Osteoblast (primary cell): ENCODE measurements around the gene FLACC1. TPM values are rescaled to one million over a fixed set of nuclear protein-coding genes. Genes with fewer than 3 reads are reported as not detected.

Source experiments
- DNase-seq: peaks from one replicate; pipeline ENCODE4 v3.0.0; 2011; ENCODE audit warnings: low spot score, mixed read lengths; ENCODE audit not compliant: insufficient read length; ENCODE audit errors: missing footprints
- H2AFZ ChIP-seq: 2 replicates; pipeline ENCODE4 v1.6.0; 2011; ENCODE audit warnings: mild to moderate bottlenecking, low read length
- H3K27ac ChIP-seq: 2 replicates; pipeline ENCODE4 v1.5.1; 2011; ENCODE audit warnings: mild to moderate bottlenecking, low read depth, low read length, moderate library complexity
- H3K27me3 ChIP-seq: 2 replicates; pipeline ENCODE4 v1.6.0; 2012; ENCODE audit warnings: mild to moderate bottlenecking, control low read depth, inconsistent platforms, low read length, moderate library complexity; ENCODE audit not compliant: insufficient read depth
- H3K36me3 ChIP-seq: 2 replicates; pipeline ENCODE4 v1.5.1; 2011; ENCODE audit warnings: mild to moderate bottlenecking, low read length, control low read depth, moderate library complexity; ENCODE audit not compliant: insufficient read depth
- H3K4me1 ChIP-seq: 2 replicates; pipeline ENCODE4 v1.5.1; 2011; ENCODE audit warnings: mild to moderate bottlenecking, low read length, control low read depth, moderate library complexity; ENCODE audit not compliant: insufficient read depth
- H3K4me2 ChIP-seq: 2 replicates; pipeline ENCODE4 v1.6.0; 2011; ENCODE audit warnings: mild to moderate bottlenecking, low read length; ENCODE audit not compliant: insufficient read depth
- H3K4me3 ChIP-seq: fragments of 200-600 bp; sonication (generic); 3 replicates; pipeline ENCODE4 v1.5.1; 2012; ENCODE audit warnings: mild to moderate bottlenecking, low read length, inconsistent platforms; ENCODE audit not compliant: insufficient read depth
- H3K79me2 ChIP-seq: 2 replicates; pipeline ENCODE4 v1.6.0; 2012; ENCODE audit warnings: mild to moderate bottlenecking, low read length, control low read depth, inconsistent platforms; ENCODE audit not compliant: insufficient read depth
- H3K9me3 ChIP-seq: 2 replicates; pipeline ENCODE4 v1.5.1; 2011; ENCODE audit warnings: low read depth, low read length, control low read depth
- H4K20me1 ChIP-seq: 2 replicates; pipeline ENCODE4 v1.6.0; 2012; ENCODE audit warnings: mild to moderate bottlenecking, low read length, control low read depth; ENCODE audit not compliant: insufficient read depth
- total RNA-seq: library from RNA; depleted of rRNA; stranded (reverse); fragments of >200 nt; gene quantifications from 2 replicates; pipeline ENCODE4 v1.2.3, GENCODE V29; 2012
- TF ChIP-seq, protein P1 (sequence below): IDR thresholded peaks from 2 replicates; pipeline ENCODE4 v1.5.1; 2011; ENCODE audit warnings: mild to moderate bottlenecking, low read depth, low read length, moderate library complexity; ENCODE audit errors: extremely low read depth

FLACC1 gene
- total RNA-seq, 1 donor = 0.72 TPM

DNA sequence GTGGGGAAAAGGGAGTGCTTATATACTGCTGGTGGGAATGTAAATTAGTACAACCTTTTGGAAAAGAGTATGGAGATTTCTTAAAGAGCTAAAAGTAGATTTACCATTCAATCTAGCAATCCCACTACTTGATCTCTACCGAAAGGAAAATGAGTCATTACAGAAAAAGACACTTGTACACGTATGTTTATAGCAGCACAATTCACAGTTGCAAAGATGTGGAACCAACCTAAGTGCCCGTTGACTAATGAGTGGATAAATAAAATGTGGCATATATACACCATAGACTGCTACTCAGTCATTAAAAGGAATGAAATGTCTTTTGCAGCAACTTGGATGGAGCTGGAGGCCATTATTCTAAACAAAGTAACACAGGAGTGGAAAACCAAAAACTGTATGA is 29.5 kb downstream of the FLACC1 start:
- Histone ChIP-seq H2AFZ (no peak overlapping the region), H3K27me3 (no peaks in the 10 kb centered on the region), H3K79me2 (no peaks in the 10 kb centered on the region), H3K4me1 (no peaks in the 10 kb centered on the region), H3K27ac (no peak overlapping the region), H3K36me3 (no peaks in the 10 kb centered on the region), H3K9me3 (no peaks in the 10 kb centered on the region), H3K4me2 (no peak overlapping the region), H4K20me1 (no peaks in the 10 kb centered on the region), H3K4me3 (no peak overlapping the region)
- no peak for DNase-seq
- TF ChIP-seq, protein P1, sequence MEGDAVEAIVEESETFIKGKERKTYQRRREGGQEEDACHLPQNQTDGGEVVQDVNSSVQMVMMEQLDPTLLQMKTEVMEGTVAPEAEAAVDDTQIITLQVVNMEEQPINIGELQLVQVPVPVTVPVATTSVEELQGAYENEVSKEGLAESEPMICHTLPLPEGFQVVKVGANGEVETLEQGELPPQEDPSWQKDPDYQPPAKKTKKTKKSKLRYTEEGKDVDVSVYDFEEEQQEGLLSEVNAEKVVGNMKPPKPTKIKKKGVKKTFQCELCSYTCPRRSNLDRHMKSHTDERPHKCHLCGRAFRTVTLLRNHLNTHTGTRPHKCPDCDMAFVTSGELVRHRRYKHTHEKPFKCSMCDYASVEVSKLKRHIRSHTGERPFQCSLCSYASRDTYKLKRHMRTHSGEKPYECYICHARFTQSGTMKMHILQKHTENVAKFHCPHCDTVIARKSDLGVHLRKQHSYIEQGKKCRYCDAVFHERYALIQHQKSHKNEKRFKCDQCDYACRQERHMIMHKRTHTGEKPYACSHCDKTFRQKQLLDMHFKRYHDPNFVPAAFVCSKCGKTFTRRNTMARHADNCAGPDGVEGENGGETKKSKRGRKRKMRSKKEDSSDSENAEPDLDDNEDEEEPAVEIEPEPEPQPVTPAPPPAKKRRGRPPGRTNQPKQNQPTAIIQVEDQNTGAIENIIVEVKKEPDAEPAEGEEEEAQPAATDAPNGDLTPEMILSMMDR = no peak

DNA sequence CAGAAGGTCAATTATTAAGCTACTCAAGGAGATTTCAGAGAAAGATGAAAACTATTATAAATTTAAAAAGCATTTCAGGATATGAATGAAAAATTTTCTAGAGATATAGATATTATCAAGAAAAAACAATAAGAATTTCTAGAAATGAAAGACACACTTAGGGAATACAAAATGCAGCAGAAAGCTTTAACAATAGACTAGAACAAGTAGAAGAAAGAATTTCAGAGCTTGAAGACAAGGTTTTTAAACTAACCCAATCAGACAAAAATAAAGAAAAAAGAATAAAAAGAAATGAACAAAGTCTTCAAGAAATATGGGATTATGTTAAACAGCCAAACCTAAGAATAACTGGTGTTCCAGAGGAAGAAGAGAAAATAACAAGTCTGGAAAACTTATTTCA is 34.4 kb downstream of the FLACC1 start:
- Histone ChIP-seq H2AFZ (no peak overlapping the region), H3K36me3 (no peaks in the 10 kb centered on the region), H3K4me2 (no peak overlapping the region), H3K4me3 (no peak overlapping the region), H3K9me3 (no peaks in the 10 kb centered on the region), H3K27me3 (no peaks in the 10 kb centered on the region), H3K79me2 (no peaks in the 10 kb centered on the region), H3K27ac (no peak overlapping the region), H4K20me1 (no peaks in the 10 kb centered on the region), H3K4me1 (no peaks in the 10 kb centered on the region)
- no peak for DNase-seq
- TF ChIP-seq, protein P1 = no peak

DNA sequence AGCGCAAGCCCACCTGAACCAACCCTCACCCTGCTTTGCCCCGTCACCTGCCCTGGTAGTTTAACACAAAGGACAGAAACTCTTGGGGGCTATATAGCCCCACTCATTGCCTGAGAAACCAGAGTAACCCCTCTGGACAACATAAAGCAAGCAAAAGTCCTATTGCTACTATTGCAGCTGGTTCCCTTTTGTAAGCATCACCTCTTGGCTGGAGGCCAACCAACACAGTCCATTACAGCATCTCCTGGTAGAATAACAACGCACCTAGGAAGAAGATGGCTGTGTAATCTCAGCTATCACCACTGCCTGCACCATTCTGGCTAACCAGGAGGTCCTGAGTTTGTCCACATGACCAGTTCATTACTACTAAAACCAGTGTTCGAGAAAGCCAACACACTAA is 36.4 kb downstream of the FLACC1 start:
- no peak overlapping the region for H3K4me3 ChIP-seq
- no peaks in the 10 kb centered on the region for H3K9me3 ChIP-seq
- no peak for DNase-seq
- no peaks in the 10 kb centered on the region for H3K27me3 ChIP-seq
- H3K4me1 ChIP-seq = no peaks in the 10 kb centered on the region
- H3K36me3 ChIP-seq = no peaks in the 10 kb centered on the region
- H2AFZ ChIP-seq = no peak overlapping the region
- no peak overlapping the region for H3K27ac ChIP-seq
- no peaks in the 10 kb centered on the region for H4K20me1 ChIP-seq
- H3K79me2 ChIP-seq = no peaks in the 10 kb centered on the region
- TF ChIP-seq, protein P1 = no peak
- H3K4me2 ChIP-seq = no peak overlapping the region

DNA sequence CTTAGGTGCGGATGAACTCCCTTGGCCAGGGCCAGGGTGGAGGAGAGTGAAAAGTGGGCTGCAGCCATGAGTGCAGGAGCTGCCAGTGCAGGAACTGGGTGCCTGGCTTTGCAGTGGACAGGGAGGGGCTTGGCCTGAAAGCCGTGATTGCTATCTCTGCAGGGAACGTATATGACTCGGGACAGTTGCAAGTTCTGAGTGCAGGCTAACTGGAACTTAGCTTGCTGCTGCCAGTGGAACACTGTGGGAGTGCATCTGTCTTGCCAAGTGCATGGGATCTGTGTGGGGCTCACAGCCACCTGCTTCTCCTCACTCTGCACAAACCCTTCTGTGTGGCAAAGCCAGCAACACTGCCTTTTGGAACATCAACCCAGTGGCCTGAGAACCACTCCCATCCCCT is 36.9 kb downstream of the FLACC1 start:
- TF ChIP-seq, protein P1 = no peak
- Histone ChIP-seq H3K4me3 (no peak overlapping the region), H3K27me3 (no peaks in the 10 kb centered on the region), H3K79me2 (no peaks in the 10 kb centered on the region), H3K9me3 (no peaks in the 10 kb centered on the region), H3K27ac (no peak overlapping the region), H3K4me1 (no peaks in the 10 kb centered on the region), H3K36me3 (no peaks in the 10 kb centered on the region), H2AFZ (no peak overlapping the region), H3K4me2 (no peak overlapping the region), H4K20me1 (no peaks in the 10 kb centered on the region)
- DNase-seq = no peak
